A549 (cell line): Measurements from ENCODE around the gene HTR3A. TPM values are rescaled to one million over a fixed set of nuclear protein-coding genes. Genes with fewer than 3 reads are reported as not detected.

Source experiments
- ATAC-seq, 2 experiments: fragments of 200-7000 bp in 1 of 2; fragments of >200 bp in 1 of 2; cut with Nextera tagmentation in 1 of 2; cut with Tn5 transposase in 1 of 2; 3 replicates each; pipeline versions ENCODE4 v1.8.0 to v1.9.1; 2018 to 2020; ENCODE audit warnings: mild to moderate bottlenecking in 1 of 2, moderate library complexity in 1 of 2
- CTCF ChIA-PET: fragments of 300-600 bp; sonication (Branson Sonifier 250); formaldehyde crosslinking; extraction: SDS; loops from one replicate; lab custom pipeline; 2021; ENCODE audit warnings: antibody characterized with exemption, inconsistent platforms; lab: Yijun Ruan, JAX
- POLR2A ChIA-PET: fragments of 350-600 bp; formaldehyde crosslinking; extraction: SDS; loops from one replicate; lab custom pipeline; 2021; ENCODE audit warnings: antibody characterized with exemption, inconsistent platforms; lab: Yijun Ruan, JAX
- DNase-seq, 2 experiments: peaks; one replicate each; pipeline versions ENCODE4 v3.0.0 to v3.0.0-alpha.2; 2011 to 2016; ENCODE audit warnings: low read depth in 1 of 2, low spot score in 1 of 2
- FAIRE-seq: peaks from 2 replicates; lab custom pipeline; 2011; peaks lifted over from hg19 to GRCh38; lab: Jason Lieb, UNC
- H3K27ac ChIP-seq, 2 experiments: fragments of >200 bp; sonication (Bioruptor Twin); formaldehyde crosslinking; 3 replicates each; pipeline ENCODE4 v1.5.1; 2016 to 2017
- H3K4me1 ChIP-seq: fragments of >200 bp; sonication (Bioruptor Twin); formaldehyde crosslinking; 3 replicates; pipeline ENCODE4 v1.6.1; 2016
- H3K4me2 ChIP-seq: fragments of >200 bp; sonication (Bioruptor Twin); formaldehyde crosslinking; 3 replicates; pipeline ENCODE4 v1.6.1; 2016
- H3K4me3 ChIP-seq: fragments of >200 bp; sonication (Bioruptor Twin); formaldehyde crosslinking; 3 replicates; pipeline ENCODE4 v1.5.1; 2016
- H3K9me3 ChIP-seq: fragments of >200 bp; sonication (Bioruptor Twin); formaldehyde crosslinking; 3 replicates; pipeline ENCODE4 v1.6.1; 2016
- ATOH8 ChIP-seq: fragments of 250-450 bp; sonication (Bioruptor Pico); IDR thresholded peaks from 2 replicates; pipeline ENCODE4 v1.5.0; 2020; ENCODE audit warnings: low read depth, mild to moderate bottlenecking, moderate library complexity
- BHLHE40 ChIP-seq: IDR thresholded peaks from 2 replicates; pipeline ENCODE4 v1.6.1; 2012; ENCODE audit warnings: low read depth, low read length, inconsistent platforms
- CBX2 ChIP-seq: fragments of 200-600 bp; sonication (generic); IDR thresholded peaks from 2 replicates; pipeline ENCODE4 v1.6.1; 2016; ENCODE audit warnings: low read depth, mild to moderate bottlenecking, borderline replicate concordance
- CBX8 ChIP-seq: fragments of 200-600 bp; sonication (generic); IDR thresholded peaks from 2 replicates; pipeline ENCODE4 v1.6.1; 2016
- CHD2 ChIP-seq: fragments of 150-350 bp; IDR thresholded peaks from 2 replicates; pipeline ENCODE4 v1.6.1; 2014; ENCODE audit warnings: low read length; ENCODE audit not compliant: partially characterized antibody
- CTCF ChIP-seq: fragments of >200 bp; sonication (Bioruptor Twin); formaldehyde crosslinking; IDR thresholded peaks from 3 replicates; pipeline ENCODE4 v1.5.1; 2016
- EHF ChIP-seq: fragments of 250-450 bp; sonication (Bioruptor Pico); IDR thresholded peaks from 2 replicates; pipeline ENCODE4 v1.5.0; 2020; ENCODE audit warnings: mild to moderate bottlenecking
- EHMT2 ChIP-seq: fragments of 200-600 bp; sonication (generic); IDR thresholded peaks from 2 replicates; pipeline ENCODE4 v1.6.1; 2016; ENCODE audit warnings: antibody characterized with exemption, low read depth, mild to moderate bottlenecking, moderate library complexity
- ESRRA ChIP-seq: fragments of 150-350 bp; IDR thresholded peaks from 2 replicates; pipeline ENCODE4 v1.6.1; 2014; ENCODE audit warnings: mild to moderate bottlenecking, low read length, borderline replicate concordance
- FOSB ChIP-seq: fragments of 250-450 bp; sonication (Bioruptor Pico); IDR thresholded peaks from 2 replicates; pipeline ENCODE4 v1.5.0; 2020; ENCODE audit warnings: mild to moderate bottlenecking, moderate library complexity
- FOSL2 ChIP-seq, 2 experiments: fragments of 450-650 bp in 1 of 2; fragments of >200 bp in 1 of 2; sonication (Bioruptor Twin) in 1 of 2; formaldehyde crosslinking; IDR thresholded peaks; 2 replicates each; pipeline versions ENCODE4 v1.5.0 to v1.6.1; 2016 to 2020; ENCODE audit warnings: mild to moderate bottlenecking in 1 of 2, moderate library complexity in 1 of 2
- GATA3 ChIP-seq: IDR thresholded peaks from 2 replicates; pipeline ENCODE4 v1.6.1; 2012; ENCODE audit warnings: borderline replicate concordance
- HDAC2 ChIP-seq: fragments of 200-600 bp; sonication (generic); IDR thresholded peaks from 2 replicates; pipeline ENCODE4 v1.6.1; 2016
- HOXB13 ChIP-seq: fragments of 250-450 bp; sonication (Bioruptor Pico); IDR thresholded peaks from 2 replicates; pipeline ENCODE4 v1.5.0; 2020; ENCODE audit warnings: low read depth, mild to moderate bottlenecking, moderate library complexity
- JUN ChIP-seq, 2 experiments: fragments of >200 bp; sonication (Bioruptor Twin); formaldehyde crosslinking; IDR thresholded peaks; 2 replicates in 1 of 2; 3 replicates in 1 of 2; pipeline ENCODE4 v1.6.1; 2016 to 2017
- KDM5A ChIP-seq: fragments of 200-600 bp; sonication (generic); IDR thresholded peaks from 2 replicates; pipeline ENCODE4 v1.6.1; 2016; ENCODE audit warnings: antibody characterized with exemption, mild to moderate bottlenecking
- MAX ChIP-seq: IDR thresholded peaks from 2 replicates; pipeline ENCODE4 v1.6.1; 2012
- MAZ ChIP-seq: fragments of 150-350 bp; IDR thresholded peaks from 2 replicates; pipeline ENCODE4 v1.6.1; 2014; ENCODE audit warnings: antibody characterized with exemption, low read depth, low read length, borderline replicate concordance
- NFE2L2 ChIP-seq: fragments of 150-350 bp; conservative IDR thresholded peaks from 2 replicates; pipeline ENCODE4 v1.6.1; 2014; ENCODE audit warnings: low read length
- NPAS2 ChIP-seq: fragments of 250-450 bp; sonication (Bioruptor Pico); IDR thresholded peaks from 2 replicates; pipeline ENCODE4 v1.8.0; 2022; ENCODE audit warnings: mild to moderate bottlenecking, moderate library complexity, borderline replicate concordance
- POLR2A ChIP-seq: IDR thresholded peaks from 2 replicates; pipeline ENCODE4 v1.6.1; 2012; ENCODE audit warnings: mild to moderate bottlenecking, low read length
- RARB ChIP-seq: fragments of 250-450 bp; sonication (Bioruptor Pico); IDR thresholded peaks from 2 replicates; pipeline ENCODE4 v1.8.0; 2021; ENCODE audit warnings: mild to moderate bottlenecking, moderate library complexity
- SMC3 ChIP-seq: fragments of >200 bp; sonication (Bioruptor Twin); formaldehyde crosslinking; IDR thresholded peaks from 3 replicates; pipeline ENCODE4 v1.6.1; 2018; ENCODE audit warnings: inconsistent platforms
- SREBF2 ChIP-seq: fragments of 450-650 bp; IDR thresholded peaks from 2 replicates; pipeline ENCODE4 v1.6.1; 2014; ENCODE audit warnings: mild to moderate bottlenecking, moderate library complexity
- TFCP2L1 ChIP-seq: fragments of 250-450 bp; sonication (Bioruptor Pico); IDR thresholded peaks from 2 replicates; pipeline ENCODE4 v1.5.0; 2021; ENCODE audit warnings: mild to moderate bottlenecking
- TP53 ChIP-seq: fragments of 250-450 bp; sonication (Bioruptor Pico); IDR thresholded peaks from 2 replicates; pipeline ENCODE4 v1.5.0; 2021; ENCODE audit warnings: mild to moderate bottlenecking, moderate library complexity
- USF2 ChIP-seq: fragments of 450-650 bp; IDR thresholded peaks from 2 replicates; pipeline ENCODE4 v1.6.1; 2014; ENCODE audit warnings: antibody characterized with exemption
- ZC3H11A ChIP-seq: fragments of 450-650 bp; IDR thresholded peaks from 2 replicates; pipeline ENCODE4 v1.6.1; 2014; ENCODE audit warnings: antibody characterized with exemption, mild to moderate bottlenecking
- ZNF302 ChIP-seq: fragments of 250-450 bp; sonication (Bioruptor Pico); IDR thresholded peaks from 2 replicates; pipeline ENCODE4 v1.9.0; 2021; ENCODE audit warnings: inconsistent platforms, mild to moderate bottlenecking, moderate library complexity
- ZSCAN20 ChIP-seq: fragments of 250-450 bp; sonication (Bioruptor Pico); IDR thresholded peaks from 2 replicates; pipeline ENCODE4 v1.8.0; 2022; ENCODE audit warnings: mild to moderate bottlenecking, moderate library complexity
- WGBS: methylation state at CpG from one replicate; pipeline ENCODE4 v1.1.6; 2017; ENCODE audit errors: missing lambda C conversion rate; 5-methylcytosine and 5-hydroxymethylcytosine counted together
- polyA plus RNA-seq, 4 experiments: library from polyadenylated mRNA; depleted of rRNA in 3 of 4; stranded (reverse); fragments of >200 nt; fragmentation: RNase III in 1 of 4; extraction: RNeasy Plus Mini Kit Qiagen cat#74134 plus additional on column Dnase treatment in 1 of 4; gene quantifications; 2 replicates in 3 of 4; 3 replicates in 1 of 4; pipeline ENCODE4 v1.2.3, GENCODE V29; 2011 to 2017
- TF ChIP-seq, protein P1 (sequence below): fragments of 150-350 bp; IDR thresholded peaks from 2 replicates; pipeline ENCODE4 v1.6.1; 2014; ENCODE audit warnings: low read depth, mild to moderate bottlenecking, low read length
- TF ChIP-seq, protein P2 (sequence below): fragments of 250-450 bp; sonication (Bioruptor Pico); IDR thresholded peaks from 2 replicates; pipeline ENCODE4 v1.5.0; 2021; ENCODE audit warnings: mild to moderate bottlenecking, moderate library complexity, borderline replicate concordance

HTR3A gene
- polyA plus RNA-seq, 2 of the 4 experiments (the other 2 are of a cell fraction), result not detected

- ChIA-PET CTCF (interaction anchor here (1.7 to 9.0 kb wide), 2 partner anchors 10 to 237 kb away, joined by 4 to 103 read pairs; no protein-coding TSS in a partner anchor), POLR2A (no interaction called here)
- no peak overlapping the region for H3K4me2 ChIP-seq
- TF ChIP-seq TP53 (no peak), ESRRA (no peak), USF2 (no peak), HDAC2 (no peak), MAX (no peak), CBX8 (no peak), SREBF2 (no peak), SMC3 (no peak), FOSB (CRISPR knock-in tag) (no peak), ZNF302 (no peak), ATOH8 (CRISPR knock-in tag) (no peak), GATA3 (no peak), BHLHE40 (no peak), CBX2 (no peak), NPAS2 (no peak), FOSL2 (IDR thresholded peaks at IDR 0.05) (no peak), FOSL2 (CRISPR knock-in tag; IDR thresholded peaks at IDR 0.05) (no peak)
- TF ChIP-seq, protein P1, sequence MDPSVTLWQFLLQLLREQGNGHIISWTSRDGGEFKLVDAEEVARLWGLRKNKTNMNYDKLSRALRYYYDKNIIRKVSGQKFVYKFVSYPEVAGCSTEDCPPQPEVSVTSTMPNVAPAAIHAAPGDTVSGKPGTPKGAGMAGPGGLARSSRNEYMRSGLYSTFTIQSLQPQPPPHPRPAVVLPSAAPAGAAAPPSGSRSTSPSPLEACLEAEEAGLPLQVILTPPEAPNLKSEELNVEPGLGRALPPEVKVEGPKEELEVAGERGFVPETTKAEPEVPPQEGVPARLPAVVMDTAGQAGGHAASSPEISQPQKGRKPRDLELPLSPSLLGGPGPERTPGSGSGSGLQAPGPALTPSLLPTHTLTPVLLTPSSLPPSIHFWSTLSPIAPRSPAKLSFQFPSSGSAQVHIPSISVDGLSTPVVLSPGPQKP, result no peak
- TF ChIP-seq, protein P2, sequence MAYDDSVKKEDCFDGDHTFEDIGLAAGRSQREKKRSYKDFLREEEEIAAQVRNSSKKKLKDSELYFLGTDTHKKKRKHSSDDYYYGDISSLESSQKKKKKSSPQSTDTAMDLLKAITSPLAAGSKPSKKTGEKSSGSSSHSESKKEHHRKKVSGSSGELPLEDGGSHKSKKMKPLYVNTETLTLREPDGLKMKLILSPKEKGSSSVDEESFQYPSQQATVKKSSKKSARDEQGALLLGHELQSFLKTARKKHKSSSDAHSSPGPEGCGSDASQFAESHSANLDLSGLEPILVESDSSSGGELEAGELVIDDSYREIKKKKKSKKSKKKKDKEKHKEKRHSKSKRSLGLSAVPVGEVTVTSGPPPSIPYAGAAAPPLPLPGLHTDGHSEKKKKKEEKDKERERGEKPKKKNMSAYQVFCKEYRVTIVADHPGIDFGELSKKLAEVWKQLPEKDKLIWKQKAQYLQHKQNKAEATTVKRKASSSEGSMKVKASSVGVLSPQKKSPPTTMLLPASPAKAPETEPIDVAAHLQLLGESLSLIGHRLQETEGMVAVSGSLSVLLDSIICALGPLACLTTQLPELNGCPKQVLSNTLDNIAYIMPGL (CRISPR knock-in tag), result no peak
- no peaks in the 10 kb centered on the region for H3K9me3 ChIP-seq
- ATAC-seq (no peak), DNase-seq (no peak), FAIRE-seq (no peak)
- H3K4me1 ChIP-seq, result no peaks in the 10 kb centered on the region
- WGBS, result 22% methylated on average over 3 of the region's 3 CpGs
- H3K27ac ChIP-seq, result no peak overlapping the region
- no peak overlapping the region for H3K4me3 ChIP-seq
Observed at GRCh38 chr11:114025329-114025907, 50.5 kb downstream of the HTR3A start.

DNA sequence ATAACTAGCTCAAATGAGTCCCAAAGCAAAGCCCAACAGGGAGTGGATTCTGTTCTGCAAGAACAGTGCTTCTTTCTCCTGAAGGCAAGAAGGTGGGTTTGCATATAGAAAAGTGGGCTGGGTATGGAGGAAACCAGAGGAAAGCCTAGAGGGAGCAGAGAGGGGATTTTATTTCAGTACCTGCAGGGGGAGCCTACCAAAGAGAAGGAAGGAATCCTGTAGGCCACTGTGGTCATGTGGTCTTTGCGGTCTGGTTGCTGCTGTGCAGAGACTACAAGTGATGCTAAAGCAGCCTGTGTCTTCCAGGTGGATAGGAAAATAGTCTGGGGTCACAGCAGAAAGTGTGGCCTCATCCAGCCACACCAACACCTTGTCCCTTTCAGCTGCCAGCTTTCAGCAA, 51.4 kb downstream of the HTR3A start:
- POLR2A ChIA-PET, result no interaction called here
- no peak overlapping the region for H3K27ac ChIP-seq
- no peaks in the 10 kb centered on the region for H3K9me3 ChIP-seq
- no peak overlapping the region for H3K4me2 ChIP-seq
- no peak overlapping the region for H3K4me3 ChIP-seq
- CTCF ChIA-PET, result interaction anchor here (2.3 to 9.0 kb wide), 2 partner anchors 17 to 236 kb away, joined by 5 to 103 read pairs; no protein-coding TSS in a partner anchor
- no peak for FAIRE-seq
- no peaks in the 10 kb centered on the region for H3K4me1 ChIP-seq
- 37% methylated on average over 1 of the region's 1 CpG for WGBS
- peak in 1 of 2 experiments; percentile 18 for DNase-seq
- peak; percentile 44 to 76; a peak in 4 of 6 replicates for ATAC-seq
- no peak for TF ChIP-seq ZSCAN20
- TF ChIP-seq BHLHE40, result no peak
- no peak for TF ChIP-seq MAZ
- TF ChIP-seq TFCP2L1 (CRISPR knock-in tag), result no peak
- no peak for TF ChIP-seq KDM5A
- TF ChIP-seq NFE2L2, result no peak
- no peak for TF ChIP-seq ESRRA
- TF ChIP-seq JUN (IDR thresholded peaks at IDR 0.05), result no peak
- no peak for TF ChIP-seq EHF
- no peak for TF ChIP-seq CTCF
- TF ChIP-seq HOXB13 (CRISPR knock-in tag), result no peak
- no peak for TF ChIP-seq POLR2A
- no peak for TF ChIP-seq RARB
- no peak for TF ChIP-seq ZC3H11A
- TF ChIP-seq EHMT2, result no peak
- no peak for TF ChIP-seq CHD2
